GM20000 (cell line): Measurements from ENCODE around the gene DFFB.

Experiments used
- DNase-seq: peaks from one replicate; pipeline ENCODE4 v3.0.0; 2012; ENCODE audit warnings: low spot score
- TF ChIP-seq, protein P1 (sequence below): IDR thresholded peaks from 2 replicates; pipeline ENCODE4 v1.5.1; 2012; ENCODE audit warnings: mild to moderate bottlenecking, control low read depth; ENCODE audit errors: extremely low read depth, missing control alignments

The DFFB gene

DNA sequence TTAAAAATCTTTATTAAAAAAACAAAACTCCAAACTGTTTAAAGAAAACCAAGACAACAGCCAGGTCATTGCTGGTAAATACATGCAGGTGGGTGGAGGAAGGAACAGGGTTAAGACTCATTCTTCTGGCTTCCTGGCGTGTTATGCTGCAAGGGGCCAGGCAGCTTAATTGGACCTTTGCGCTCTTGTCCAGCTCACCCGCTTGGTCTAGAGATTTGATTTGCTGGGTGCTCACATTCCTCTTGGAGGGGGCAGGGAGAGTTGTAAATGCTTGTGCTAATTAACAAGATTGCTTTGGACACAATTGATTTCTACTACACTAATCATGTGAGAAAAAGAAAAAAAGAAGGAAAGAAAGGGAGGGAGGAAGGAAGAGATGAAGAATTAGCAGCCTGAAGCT is 10.7 kb upstream of the DFFB start:
- DNase-seq: no peak
- TF ChIP-seq, protein P1, sequence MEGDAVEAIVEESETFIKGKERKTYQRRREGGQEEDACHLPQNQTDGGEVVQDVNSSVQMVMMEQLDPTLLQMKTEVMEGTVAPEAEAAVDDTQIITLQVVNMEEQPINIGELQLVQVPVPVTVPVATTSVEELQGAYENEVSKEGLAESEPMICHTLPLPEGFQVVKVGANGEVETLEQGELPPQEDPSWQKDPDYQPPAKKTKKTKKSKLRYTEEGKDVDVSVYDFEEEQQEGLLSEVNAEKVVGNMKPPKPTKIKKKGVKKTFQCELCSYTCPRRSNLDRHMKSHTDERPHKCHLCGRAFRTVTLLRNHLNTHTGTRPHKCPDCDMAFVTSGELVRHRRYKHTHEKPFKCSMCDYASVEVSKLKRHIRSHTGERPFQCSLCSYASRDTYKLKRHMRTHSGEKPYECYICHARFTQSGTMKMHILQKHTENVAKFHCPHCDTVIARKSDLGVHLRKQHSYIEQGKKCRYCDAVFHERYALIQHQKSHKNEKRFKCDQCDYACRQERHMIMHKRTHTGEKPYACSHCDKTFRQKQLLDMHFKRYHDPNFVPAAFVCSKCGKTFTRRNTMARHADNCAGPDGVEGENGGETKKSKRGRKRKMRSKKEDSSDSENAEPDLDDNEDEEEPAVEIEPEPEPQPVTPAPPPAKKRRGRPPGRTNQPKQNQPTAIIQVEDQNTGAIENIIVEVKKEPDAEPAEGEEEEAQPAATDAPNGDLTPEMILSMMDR: no peak

DNA sequence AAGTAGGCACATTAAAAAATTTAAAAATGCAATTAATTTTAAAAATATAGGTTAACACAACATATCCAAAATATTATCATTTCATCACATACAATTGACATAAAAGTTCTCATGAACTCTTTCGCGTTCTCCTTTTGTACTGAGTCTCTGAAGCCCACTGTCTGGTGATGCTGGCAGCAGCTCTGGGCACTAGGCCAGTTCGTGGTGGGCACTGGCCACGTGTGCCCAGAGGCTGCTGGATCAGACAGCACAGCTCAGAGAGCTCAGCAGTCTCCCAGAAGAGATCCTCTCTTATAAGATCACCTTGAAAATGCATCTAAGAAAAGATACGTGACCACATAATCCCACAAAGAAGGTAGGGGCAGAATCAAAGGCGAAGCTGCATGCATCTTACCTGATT is 10.2 kb upstream of the DFFB start:
- TF ChIP-seq, protein P1: no peak
- DNase-seq: no peak

DNA sequence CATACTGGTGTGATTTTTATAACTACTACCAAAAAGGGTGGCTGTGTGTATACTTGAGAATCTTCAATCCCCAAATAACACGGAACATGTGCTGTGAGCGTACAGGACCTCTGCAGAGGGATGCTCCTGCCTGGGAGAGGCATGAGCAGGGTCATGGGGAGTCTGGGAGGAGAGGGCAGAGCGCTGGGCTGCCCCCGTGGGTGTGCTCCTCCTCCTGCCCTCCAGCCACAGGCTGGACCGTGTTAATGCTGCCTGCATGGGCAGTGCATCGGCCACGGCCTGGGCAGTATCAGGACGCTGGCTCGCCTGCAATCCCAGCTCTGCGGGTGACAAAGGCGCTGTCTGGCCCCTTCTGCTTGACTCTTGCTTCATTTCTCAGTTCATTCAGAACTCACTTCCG is 6.4 kb upstream of the DFFB start:
- TF ChIP-seq, protein P1: no peak
- DNase-seq: no peak

DNA sequence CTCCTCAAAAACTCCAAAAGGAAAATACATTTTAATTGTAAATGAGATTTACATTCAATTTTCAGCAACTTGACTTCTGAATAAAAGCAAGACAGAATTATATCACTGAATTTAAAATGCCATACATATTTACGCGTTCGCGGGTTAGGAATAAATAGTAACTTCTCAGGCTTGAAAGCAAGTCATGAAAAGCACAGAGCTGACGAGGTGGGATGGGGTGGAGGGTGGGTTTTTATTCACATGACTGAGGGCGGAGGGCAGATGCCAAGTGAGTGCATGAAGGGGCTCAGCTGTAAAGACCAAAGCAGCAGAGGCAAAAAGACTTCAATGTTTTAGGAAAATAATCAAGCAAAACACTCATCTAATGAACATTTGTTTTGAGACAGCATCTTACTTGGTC is 6.0 kb upstream of the DFFB start:
- DNase-seq: no peak
- TF ChIP-seq, protein P1: no peak

DNA sequence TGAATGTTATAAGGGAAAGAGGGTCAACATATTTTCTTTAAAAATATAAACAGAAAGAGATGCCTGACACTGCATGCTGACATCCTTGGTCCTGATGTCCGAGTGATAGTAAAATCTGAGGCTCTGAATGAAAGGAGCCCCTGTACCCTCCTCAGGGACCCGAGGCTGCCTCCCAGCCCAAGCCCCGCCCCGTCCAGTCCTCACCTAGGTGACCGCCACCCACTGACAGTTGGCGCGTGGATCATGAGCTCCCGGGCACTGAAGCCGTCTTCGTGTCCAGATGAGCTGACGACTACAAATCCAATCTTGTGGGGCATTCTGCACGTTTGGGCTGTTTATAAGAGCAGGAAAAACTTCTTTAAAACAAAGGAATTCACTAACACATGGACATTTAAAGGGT is 5.2 kb upstream of the DFFB start:
- no peak for DNase-seq
- TF ChIP-seq, protein P1: no peak

DNA sequence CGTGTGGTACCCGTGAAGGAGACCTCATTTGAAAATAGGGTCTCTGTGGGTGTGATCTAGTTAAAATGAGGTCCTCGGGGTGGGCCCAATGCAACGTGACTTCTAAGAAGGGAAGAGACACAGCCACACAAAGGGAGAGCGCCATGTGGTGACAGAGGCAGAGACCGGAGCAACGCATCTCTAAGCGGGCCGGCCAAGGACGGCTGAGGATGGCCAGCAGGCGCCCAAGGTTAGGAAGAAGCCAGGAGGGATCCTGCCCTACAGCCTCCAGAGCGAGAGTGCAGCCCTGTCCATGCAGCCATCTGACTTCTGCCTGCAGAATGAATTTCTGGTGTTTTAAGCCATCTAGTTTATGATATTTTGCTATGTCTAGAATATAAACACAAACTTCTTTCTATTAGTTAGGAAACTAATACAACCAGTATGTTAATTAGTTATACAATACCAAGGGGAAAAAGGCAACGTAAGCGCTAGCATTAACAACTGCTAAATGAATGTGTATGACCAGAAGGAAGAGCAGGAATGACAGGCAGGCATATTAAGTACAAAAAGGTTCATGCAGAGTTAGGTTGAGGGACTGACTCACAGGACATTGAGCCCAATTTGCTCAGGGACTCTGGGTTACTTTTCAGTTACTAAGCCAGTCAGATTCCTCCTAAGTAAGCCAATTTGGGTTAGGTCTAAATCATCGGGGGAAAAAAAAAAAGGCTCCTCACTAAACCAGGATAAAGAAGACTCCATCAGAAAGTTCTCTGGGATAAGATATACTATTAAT is 4.4 kb upstream of the DFFB start:
- DNase-seq: no peak
- TF ChIP-seq, protein P1: no peak

DNA sequence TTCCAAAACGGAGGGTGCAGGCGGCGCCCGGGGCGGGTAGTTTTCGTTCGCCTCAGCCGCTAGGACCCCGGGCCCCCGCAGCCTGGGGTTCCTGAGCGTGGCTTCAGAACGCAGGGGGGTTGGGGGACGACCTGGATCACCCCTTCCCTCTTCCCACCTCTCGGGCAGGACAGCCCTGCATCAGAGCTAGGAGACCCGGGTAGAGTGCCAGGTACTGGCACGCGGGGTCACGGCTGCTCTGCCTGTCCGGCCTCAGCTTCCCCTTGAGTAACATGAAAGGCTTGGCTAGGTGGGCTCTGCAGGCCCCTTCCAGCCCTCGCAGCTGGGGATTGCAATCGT is 484 bp downstream of the DFFB start:
- no peak for DNase-seq
- TF ChIP-seq, protein P1: no peak
